AG10803 (cell line): ENCODE results near the gene ENDOG.
"Not testable (repeated sequence)": the region's sequence is repeated elsewhere in the genome, so short reads cannot be mapped to it uniquely, and the experiment has no call there.

Experiments
- DNase-seq: peaks from one replicate; pipeline ENCODE4 v3.0.0; 2010; ENCODE audit warnings: low read depth
- H3K4me3 ChIP-seq: 2 replicates; pipeline ENCODE4 v1.5.1; 2011; ENCODE audit warnings: mild to moderate bottlenecking, low read length, control low read depth
- TF ChIP-seq, protein P1 (sequence below): conservative IDR thresholded peaks from 2 replicates; pipeline ENCODE4 v1.5.1; 2011; ENCODE audit warnings: mild to moderate bottlenecking, low read length, control low read depth, inconsistent platforms

ENDOG gene

DNA sequence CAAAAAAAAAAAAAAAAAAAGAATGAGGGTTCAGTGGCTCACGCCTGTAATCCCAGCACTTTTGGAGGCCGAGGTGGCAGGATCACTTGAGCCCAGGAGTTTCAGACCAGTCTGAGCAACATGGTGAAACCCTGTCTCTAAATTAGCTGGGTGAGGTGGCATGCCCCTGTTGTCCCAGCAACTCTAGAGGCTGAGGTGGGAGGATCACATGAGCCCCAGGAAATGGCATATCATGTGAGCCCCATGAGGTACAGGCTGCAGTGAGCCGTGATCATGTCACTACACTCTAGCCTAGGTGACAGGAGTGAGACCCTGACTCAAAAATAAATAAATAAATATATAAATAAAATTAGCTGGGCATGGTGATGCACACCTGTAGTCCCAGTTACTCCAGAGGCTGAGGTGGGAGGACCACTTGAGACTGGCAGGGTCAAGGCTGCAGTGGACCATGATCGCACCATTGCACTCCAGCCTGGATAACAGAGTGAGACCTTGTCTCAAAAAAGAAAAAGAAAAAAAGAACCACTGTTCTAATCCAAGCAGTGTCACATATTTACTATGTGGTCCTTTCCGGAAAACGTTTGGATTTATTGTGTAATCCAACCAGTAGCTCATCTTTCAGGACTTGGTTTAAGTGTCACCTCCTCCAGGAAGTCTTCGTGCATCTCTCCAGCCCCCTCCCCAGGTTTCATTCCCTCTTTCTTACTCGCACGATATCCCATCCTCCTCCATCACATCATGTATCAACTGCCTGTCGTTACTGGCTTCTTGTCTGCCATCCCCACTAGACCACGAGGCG lies 23.6 kb downstream of the ENDOG start:
- no peak for DNase-seq
- no peak overlapping the region for H3K4me3 ChIP-seq
- TF ChIP-seq, protein P1, sequence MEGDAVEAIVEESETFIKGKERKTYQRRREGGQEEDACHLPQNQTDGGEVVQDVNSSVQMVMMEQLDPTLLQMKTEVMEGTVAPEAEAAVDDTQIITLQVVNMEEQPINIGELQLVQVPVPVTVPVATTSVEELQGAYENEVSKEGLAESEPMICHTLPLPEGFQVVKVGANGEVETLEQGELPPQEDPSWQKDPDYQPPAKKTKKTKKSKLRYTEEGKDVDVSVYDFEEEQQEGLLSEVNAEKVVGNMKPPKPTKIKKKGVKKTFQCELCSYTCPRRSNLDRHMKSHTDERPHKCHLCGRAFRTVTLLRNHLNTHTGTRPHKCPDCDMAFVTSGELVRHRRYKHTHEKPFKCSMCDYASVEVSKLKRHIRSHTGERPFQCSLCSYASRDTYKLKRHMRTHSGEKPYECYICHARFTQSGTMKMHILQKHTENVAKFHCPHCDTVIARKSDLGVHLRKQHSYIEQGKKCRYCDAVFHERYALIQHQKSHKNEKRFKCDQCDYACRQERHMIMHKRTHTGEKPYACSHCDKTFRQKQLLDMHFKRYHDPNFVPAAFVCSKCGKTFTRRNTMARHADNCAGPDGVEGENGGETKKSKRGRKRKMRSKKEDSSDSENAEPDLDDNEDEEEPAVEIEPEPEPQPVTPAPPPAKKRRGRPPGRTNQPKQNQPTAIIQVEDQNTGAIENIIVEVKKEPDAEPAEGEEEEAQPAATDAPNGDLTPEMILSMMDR = no peak

- DNase-seq, H3K4me3 ChIP-seq: not testable (repeated sequence)
Measured at GRCh38 chr9:128843171-128843570, 24.9 kb downstream of the ENDOG start.

- no peak overlapping the region for H3K4me3 ChIP-seq
- TF ChIP-seq, protein P1 = no peak
- DNase-seq = no peak
Measured at GRCh38 chr9:128845186-128845931, 27.1 kb downstream of the ENDOG start.

DNA sequence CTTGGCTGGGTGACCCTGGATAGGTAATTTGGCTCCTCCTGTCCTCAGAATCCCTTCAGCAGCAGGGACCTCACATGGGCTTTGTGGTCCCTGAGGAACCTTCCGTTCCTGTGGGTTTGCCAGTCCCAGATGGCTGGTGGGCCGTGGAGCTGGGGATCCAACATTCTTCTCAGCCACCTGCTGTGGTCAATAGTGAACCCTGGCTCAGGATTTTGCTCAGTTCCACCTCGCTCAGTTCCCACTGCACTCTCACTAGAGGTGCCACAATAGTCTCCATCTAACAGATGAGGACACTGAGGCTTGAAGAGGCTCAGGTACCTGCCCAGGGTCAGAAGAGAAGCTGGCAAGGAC lies 28.4 kb downstream of the ENDOG start:
- TF ChIP-seq, protein P1 = no peak
- no peak overlapping the region for H3K4me3 ChIP-seq
- DNase-seq = no peak

DNA sequence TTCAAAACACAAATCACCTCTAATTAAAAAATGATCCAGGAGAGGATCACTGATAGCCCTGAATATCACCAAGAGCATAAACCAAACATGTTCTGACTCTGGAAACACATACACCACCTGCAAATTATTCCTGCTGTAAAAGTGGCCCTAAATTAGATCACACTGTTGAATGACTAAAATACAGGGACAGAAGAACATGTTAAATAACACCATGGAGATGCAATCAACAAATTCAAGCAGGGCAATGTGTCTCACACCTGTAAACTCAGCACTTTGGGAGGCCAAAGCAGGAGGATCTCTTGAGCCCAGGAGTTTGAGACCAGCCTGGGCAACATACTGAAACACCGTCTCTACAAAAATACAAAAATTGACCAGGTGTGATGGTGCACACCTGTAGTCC lies 29.5 kb downstream of the ENDOG start:
- DNase-seq = no peak
- H3K4me3 ChIP-seq = no peak overlapping the region
- TF ChIP-seq, protein P1 = no peak

- not testable (repeated sequence) for DNase-seq, H3K4me3 ChIP-seq
Measured at GRCh38 chr9:128851024-128851423, 32.7 kb downstream of the ENDOG start.

DNA sequence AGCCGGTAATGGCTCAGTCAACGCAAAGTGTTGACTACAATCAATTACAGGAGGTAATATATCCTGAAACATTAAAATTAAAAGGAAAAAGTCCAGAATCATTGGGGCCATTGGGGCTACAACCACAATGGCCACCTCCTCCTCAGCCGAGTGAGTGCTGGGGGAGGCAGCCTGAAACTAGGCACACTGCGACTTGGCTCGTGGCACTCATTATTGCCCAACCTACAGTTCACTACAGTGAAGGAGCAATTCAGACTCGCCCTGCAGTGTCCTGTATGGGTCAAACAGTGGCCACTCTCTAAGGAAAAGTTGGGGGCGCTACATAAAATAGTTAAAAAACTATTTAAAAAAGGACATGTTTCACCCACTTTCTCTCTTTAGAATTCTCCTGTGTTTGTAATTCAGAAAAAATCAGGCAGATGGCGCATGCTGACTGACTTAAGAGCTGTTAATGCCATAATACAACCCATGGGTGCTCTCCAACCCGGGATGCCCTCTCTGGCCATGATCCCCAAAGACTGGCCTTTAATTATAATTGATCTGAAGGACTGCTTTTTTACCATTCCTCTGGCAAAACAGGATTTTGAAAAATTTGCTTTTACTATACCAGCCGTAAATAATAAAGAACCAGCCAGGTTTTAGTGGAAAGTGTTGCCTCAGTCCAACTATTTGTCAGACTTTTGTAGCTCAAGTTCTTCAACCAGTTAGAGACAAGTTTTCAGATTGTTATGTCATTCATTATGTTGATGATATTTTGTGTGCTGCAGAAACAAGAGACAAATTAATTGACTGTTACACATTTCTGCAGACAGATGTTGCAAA lies 33.7 kb downstream of the ENDOG start:
- TF ChIP-seq, protein P1 = peak; percentile 51
- not testable (repeated sequence) for H3K4me3 ChIP-seq
- peak; percentile 53 for DNase-seq

GRCh38 chr9:128852646-128853045 lies 34.3 kb downstream of the ENDOG start:
- not testable (repeated sequence) for DNase-seq, H3K4me3 ChIP-seq

DNA sequence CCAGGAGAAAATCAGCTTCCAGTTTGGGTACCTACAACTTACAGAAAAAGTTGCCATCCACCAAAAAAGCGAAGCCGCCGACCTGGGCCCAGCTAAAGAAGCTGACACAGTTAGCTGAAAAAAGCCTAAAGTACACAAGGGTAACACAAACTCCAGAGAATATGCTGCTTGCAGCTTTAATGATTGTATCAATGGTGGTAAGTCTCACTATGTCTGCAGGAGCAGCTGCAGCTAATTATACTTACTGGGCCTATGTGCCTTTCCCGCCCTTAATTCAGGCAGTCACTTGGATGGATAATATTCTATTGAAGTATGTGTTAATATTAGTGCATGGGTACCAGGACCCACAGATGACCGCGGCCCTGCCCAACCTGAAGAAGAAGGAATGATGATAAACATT lies 36.2 kb downstream of the ENDOG start:
- H3K4me3 ChIP-seq, DNase-seq: not testable (repeated sequence)

- DNase-seq, H3K4me3 ChIP-seq: not testable (repeated sequence)
Measured at GRCh38 chr9:128858476-128858875, 40.2 kb downstream of the ENDOG start.
